HFFc6 (cell line): ENCODE results near the gene COX10. TPM values are rescaled to one million over a fixed set of nuclear protein-coding genes. Genes with fewer than 3 reads are reported as not detected.

Experiments used
- DNase-seq: peaks from one replicate; pipeline ENCODE4 v3.0.0-alpha.2; 2018
- H3K27ac Mint-ChIP-seq: 2 replicates; pipeline ENCODE4 v1.8.0; 2020; ENCODE audit warnings: mild to moderate bottlenecking, mixed read lengths
- H3K27me3 Mint-ChIP-seq: 2 replicates; pipeline ENCODE4 v1.8.0; 2021; ENCODE audit warnings: mild to moderate bottlenecking, moderate library complexity, mixed read lengths; ENCODE audit not compliant: insufficient read depth
- H3K36me3 Mint-ChIP-seq: 2 replicates; pipeline ENCODE4 v1.8.0; 2021; ENCODE audit warnings: low read depth, mixed read lengths
- H3K4me1 Mint-ChIP-seq: 2 replicates; pipeline ENCODE4 v1.8.0; 2020; ENCODE audit warnings: low read depth, mixed read lengths
- H3K4me3 Mint-ChIP-seq: 2 replicates; pipeline ENCODE4 v1.8.0; 2020; ENCODE audit warnings: mild to moderate bottlenecking, moderate library complexity, mixed read lengths
- H3K9me3 Mint-ChIP-seq: 2 replicates; pipeline ENCODE4 v1.8.0; 2020; ENCODE audit warnings: mild to moderate bottlenecking, mixed read lengths
- total RNA-seq, 6 experiments: library from RNA; stranded (reverse); fragmentation: NEBNext Ultra II Directional; extraction: Animal tissue kit (Norgen Biotek cat#: 25700); gene quantifications; 2 replicates in 1 of 6; 3 replicates in 5 of 6; pipeline ENCODE4 v1.2.3, GENCODE V29; 2021
- TF ChIP-seq, protein P1 (sequence below): fragments of 200-600 bp; sonication (generic); IDR thresholded peaks from 2 replicates; pipeline ENCODE4 v1.5.0; 2021; ENCODE audit warnings: antibody characterized with exemption, mild to moderate bottlenecking

The COX10 gene
- total RNA-seq, 6 experiments from 2014 or later: 12.2 to 16.2 (median 14.8) TPM

DNA sequence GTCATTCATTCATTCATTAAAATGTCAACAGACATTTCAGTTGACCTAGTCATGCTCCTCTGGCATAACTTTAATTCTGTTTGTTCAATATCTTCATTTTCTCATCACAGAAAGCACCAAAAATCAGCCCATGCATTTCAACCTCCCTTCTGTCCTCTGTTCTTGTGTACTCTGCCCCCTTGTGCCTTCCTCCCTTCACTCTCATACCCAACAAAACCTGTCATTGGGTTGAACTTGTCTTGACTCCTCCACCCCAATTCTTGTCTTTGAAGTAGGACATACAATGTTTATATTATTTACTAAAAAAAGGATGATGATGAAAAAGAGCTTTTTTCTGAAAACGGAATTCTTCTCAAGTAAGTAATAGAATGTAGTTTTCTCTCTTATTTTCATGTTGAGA is 43.8 kb downstream of the COX10 start:
- H3K9me3 Mint-ChIP-seq: no peaks in the 10 kb centered on the region
- peaks cover 12% of the 10 kb centered on the region for H3K36me3 Mint-ChIP-seq
- no peak for DNase-seq
- H3K4me1 Mint-ChIP-seq: peaks cover 2% of the 10 kb centered on the region; the same call in 1 of the 2 replicates
- H3K4me3 Mint-ChIP-seq: no peak overlapping the region
- TF ChIP-seq, protein P1, sequence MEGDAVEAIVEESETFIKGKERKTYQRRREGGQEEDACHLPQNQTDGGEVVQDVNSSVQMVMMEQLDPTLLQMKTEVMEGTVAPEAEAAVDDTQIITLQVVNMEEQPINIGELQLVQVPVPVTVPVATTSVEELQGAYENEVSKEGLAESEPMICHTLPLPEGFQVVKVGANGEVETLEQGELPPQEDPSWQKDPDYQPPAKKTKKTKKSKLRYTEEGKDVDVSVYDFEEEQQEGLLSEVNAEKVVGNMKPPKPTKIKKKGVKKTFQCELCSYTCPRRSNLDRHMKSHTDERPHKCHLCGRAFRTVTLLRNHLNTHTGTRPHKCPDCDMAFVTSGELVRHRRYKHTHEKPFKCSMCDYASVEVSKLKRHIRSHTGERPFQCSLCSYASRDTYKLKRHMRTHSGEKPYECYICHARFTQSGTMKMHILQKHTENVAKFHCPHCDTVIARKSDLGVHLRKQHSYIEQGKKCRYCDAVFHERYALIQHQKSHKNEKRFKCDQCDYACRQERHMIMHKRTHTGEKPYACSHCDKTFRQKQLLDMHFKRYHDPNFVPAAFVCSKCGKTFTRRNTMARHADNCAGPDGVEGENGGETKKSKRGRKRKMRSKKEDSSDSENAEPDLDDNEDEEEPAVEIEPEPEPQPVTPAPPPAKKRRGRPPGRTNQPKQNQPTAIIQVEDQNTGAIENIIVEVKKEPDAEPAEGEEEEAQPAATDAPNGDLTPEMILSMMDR: no peak
- no peaks in the 10 kb centered on the region for H3K27me3 Mint-ChIP-seq
- no peak overlapping the region for H3K27ac Mint-ChIP-seq

DNA sequence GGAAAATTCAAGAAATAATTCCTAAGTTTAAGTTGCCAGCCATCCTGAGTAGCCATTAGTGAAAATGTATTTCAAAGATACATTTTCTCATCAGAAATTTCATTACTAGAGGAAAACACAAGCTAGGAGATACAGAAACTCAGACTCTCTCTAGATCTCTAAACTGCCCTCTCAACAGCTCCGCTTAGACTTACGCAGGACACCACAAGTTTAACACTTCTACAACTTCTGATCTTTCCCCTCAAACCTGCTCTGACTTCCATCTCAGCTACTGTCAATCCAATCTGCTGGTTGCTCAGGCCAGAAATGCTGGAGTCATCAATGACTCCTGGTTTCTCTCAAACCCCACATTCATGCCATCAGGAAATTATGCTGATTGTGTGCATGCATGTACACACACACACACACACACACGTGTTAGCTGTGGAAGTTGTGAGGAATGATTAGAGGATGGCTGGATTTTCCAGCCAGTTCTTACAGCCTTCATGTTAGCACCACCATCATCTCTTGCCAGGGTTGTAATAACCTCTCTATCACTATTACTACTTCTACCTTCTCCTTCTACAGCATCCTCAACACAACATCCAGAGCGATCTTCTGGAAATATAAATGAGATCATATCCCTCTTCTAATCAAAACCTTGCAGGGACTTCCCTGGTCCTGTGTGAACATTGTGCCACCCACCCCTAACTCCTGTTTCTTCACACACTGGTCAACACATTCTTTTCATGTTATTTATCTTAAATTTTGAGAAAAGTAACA is 47.1 kb downstream of the COX10 start:
- Mint-ChIP-seq H3K27me3 (no peaks in the 10 kb centered on the region), H3K9me3 (no peaks in the 10 kb centered on the region), H3K27ac (no peak overlapping the region), H3K4me1 (peaks cover 12% of the 10 kb centered on the region), H3K36me3 (peaks cover 12% of the 10 kb centered on the region), H3K4me3 (no peak overlapping the region)
- DNase-seq: no peak
- TF ChIP-seq, protein P1: no peak

DNA sequence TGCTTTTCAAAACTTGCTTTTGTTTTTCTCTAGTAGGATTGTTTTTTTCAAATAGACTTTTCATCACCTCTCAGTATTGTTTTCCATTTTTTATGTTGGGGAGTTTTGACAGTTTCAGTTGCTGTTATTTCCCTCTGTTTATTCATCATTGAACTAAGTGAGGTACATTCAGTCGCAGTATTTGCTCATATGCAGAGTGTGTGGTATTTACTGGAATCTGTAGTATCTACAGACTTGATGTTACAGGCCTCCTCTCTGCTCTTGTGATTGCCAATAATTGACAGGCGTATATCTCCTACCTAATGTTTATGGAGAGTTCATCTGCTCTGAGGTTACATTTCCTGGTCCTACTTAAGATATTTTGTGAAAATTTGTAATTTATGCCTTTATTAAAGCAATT is 49.6 kb downstream of the COX10 start:
- H3K36me3 Mint-ChIP-seq: peaks cover 12% of the 10 kb centered on the region
- no peaks in the 10 kb centered on the region for H3K9me3 Mint-ChIP-seq
- no peak overlapping the region for H3K27ac Mint-ChIP-seq
- no peak for DNase-seq
- TF ChIP-seq, protein P1: no peak
- no peaks in the 10 kb centered on the region for H3K27me3 Mint-ChIP-seq
- H3K4me1 Mint-ChIP-seq: peaks cover 12% of the 10 kb centered on the region
- H3K4me3 Mint-ChIP-seq: no peak overlapping the region

DNA sequence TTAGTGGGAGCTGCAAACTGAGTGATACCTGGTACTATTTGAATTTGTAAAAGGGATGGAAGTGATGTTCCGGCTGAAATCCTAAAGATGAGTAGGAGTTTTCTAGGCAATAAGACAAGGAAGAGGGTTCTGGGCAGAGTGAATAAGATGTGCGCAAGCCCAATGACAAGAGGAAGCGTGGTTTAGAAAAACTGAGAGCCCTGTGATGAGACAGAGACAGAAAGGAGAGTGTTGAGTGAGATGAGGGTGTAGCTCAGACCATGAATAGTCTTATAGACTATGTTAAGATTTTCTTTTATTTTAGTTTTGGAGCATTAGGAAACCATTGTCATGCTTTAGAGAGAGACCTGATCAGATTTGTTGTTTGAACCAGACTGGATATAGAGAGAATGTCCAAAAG is 50.2 kb downstream of the COX10 start:
- DNase-seq: no peak
- TF ChIP-seq, protein P1: no peak
- H3K9me3 Mint-ChIP-seq: no peaks in the 10 kb centered on the region
- no peak overlapping the region for H3K4me3 Mint-ChIP-seq
- no peak overlapping the region for H3K27ac Mint-ChIP-seq
- peaks cover 12% of the 10 kb centered on the region for H3K36me3 Mint-ChIP-seq
- H3K27me3 Mint-ChIP-seq: no peaks in the 10 kb centered on the region
- peaks cover 12% of the 10 kb centered on the region for H3K4me1 Mint-ChIP-seq

DNA sequence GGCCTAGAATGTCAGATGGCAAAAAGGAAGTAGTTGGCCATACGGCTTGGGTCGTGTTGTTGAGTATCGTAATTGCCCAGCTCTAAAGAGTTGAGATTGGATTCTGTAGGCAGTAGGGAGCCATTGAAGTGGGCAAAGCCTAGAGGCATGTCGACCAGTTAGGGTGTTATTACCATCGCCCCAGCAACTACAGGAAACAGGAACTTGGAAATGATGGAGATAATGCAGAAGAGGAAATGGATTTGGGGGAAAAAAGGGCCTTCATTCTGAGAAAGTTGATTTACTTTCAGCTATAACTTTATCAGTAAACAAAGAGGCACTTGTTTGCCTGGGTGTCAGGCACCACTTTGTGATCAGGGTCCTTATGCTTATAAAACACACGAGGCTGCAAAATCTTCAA is 52.6 kb downstream of the COX10 start:
- Mint-ChIP-seq H3K4me1 (peaks cover 12% of the 10 kb centered on the region), H3K27ac (no peak overlapping the region), H3K4me3 (no peak overlapping the region), H3K36me3 (no peaks in the 10 kb centered on the region), H3K9me3 (no peaks in the 10 kb centered on the region), H3K27me3 (no peaks in the 10 kb centered on the region)
- DNase-seq: no peak
- TF ChIP-seq, protein P1: no peak
